ENCODE measurements around the gene ZNF385B. TPM values are rescaled to one million over a fixed set of nuclear protein-coding genes. Genes with fewer than 3 reads are reported as not detected.

ZNF385B gene
- total and polyA plus RNA-seq, 2 donors (not counting 1 experiment from before 2014, with no cell fraction given): not detected

DNA sequence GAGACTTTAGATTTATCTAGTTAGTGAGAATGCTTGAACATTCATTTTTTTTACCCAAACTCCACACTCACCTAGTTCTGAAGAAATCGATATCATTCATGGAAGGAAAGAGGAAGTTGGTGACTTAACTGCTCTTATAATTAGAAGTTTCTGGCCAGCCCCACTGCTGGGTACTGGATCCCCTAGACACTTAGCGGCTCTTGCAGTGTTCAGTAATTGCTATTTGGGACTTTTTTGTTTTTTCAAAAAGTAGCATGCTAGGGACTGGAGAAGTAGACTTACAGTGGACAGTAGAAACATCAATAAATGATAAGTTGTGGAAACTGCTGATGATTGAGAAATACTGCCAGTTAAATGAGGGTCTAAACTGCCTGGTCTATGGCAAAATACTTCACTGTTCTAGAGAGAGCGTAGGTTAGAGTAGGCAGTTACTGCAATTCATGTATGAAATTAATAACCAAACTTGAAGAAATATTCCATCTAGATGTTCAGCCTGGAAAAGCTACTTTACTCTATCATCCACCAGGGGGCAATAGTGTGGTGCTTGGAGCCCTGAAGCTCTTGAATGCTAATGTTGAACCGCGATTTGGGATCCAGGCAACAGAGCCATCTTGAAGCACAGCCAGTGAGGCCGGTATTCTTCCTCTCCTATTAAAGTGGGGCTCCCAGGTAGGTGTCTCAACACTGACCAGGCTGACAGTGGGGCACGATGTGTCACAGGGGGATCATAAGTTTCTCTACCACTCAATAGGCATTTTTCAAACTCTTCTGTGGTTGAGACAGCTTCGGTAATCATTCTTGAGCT, 450.7 kb downstream of the ZNF385B start:
- Mint-ChIP-seq H3K4me1 (peaks cover 10% of the 10 kb centered on the region), H3K9me3 (ENCODE audit: insufficient read depth) (no peaks in the 10 kb centered on the region), H3K27me3 (peaks cover 35% of the 10 kb centered on the region), H3K4me3 (no peak overlapping the region), H3K27ac (no peak overlapping the region)
- H3K27me3 ChIP-seq (replicated peaks in 1 of 4; ENCODE audit: control extremely low read depth in 1 of 4, control insufficient read depth in 3 of 4, insufficient read depth in 4 of 4, low read length in 3 of 4): peaks cover 0 to 13% (median 1%) of the 10 kb centered on the region in 4 experiments
- CTCF ChIA-PET: interaction anchor here (0.7 to 3.0 kb wide), 10 partner anchors 9 to 614 kb away, joined by 3 to 28 read pairs (median 4); no protein-coding TSS in a partner anchor
- intact Hi-C loops (cut with micrococcal nuclease): loop anchor here (1.0 kb wide), 1 partner anchor 191 kb away; no protein-coding TSS in a partner anchor
- ATAC-seq (ENCODE audit: low read depth) (peak; percentile 45), DNase-seq (peak; percentile 47)
- H3K27ac ChIP-seq (ENCODE audit: low read length in 2 of 2): no peak overlapping the region
- WGBS (ENCODE audit: insufficient coverage): 12% methylated on average over 4 of the region's 8 CpGs
- no peak for TF ChIP-seq EZH2 (IDR thresholded peaks at IDR 0.05; ENCODE audit: borderline replicate concordance, insufficient read depth, low read depth, low read length, poor library complexity, severe bottlenecking)
- TF ChIP-seq, protein P1, sequence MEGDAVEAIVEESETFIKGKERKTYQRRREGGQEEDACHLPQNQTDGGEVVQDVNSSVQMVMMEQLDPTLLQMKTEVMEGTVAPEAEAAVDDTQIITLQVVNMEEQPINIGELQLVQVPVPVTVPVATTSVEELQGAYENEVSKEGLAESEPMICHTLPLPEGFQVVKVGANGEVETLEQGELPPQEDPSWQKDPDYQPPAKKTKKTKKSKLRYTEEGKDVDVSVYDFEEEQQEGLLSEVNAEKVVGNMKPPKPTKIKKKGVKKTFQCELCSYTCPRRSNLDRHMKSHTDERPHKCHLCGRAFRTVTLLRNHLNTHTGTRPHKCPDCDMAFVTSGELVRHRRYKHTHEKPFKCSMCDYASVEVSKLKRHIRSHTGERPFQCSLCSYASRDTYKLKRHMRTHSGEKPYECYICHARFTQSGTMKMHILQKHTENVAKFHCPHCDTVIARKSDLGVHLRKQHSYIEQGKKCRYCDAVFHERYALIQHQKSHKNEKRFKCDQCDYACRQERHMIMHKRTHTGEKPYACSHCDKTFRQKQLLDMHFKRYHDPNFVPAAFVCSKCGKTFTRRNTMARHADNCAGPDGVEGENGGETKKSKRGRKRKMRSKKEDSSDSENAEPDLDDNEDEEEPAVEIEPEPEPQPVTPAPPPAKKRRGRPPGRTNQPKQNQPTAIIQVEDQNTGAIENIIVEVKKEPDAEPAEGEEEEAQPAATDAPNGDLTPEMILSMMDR (IDR thresholded peaks at IDR 0.05): peak; percentile 73
- H3K4me3 ChIP-seq (ENCODE audit: control extremely low read depth in 1 of 5, extremely low read depth in 1 of 5, insufficient read depth in 1 of 5, low read depth in 2 of 5, low read length in 4 of 5): no peak overlapping the region
- no peaks in the 10 kb centered on the region for H3K9me3 ChIP-seq (ENCODE audit: control extremely low read depth in 1 of 3, control insufficient read depth in 2 of 3, insufficient read depth in 1 of 3, low read length in 2 of 3)
- no peaks in the 10 kb centered on the region for H3K36me3 ChIP-seq (replicated peaks in 1 of 2; ENCODE audit: control extremely low read depth in 1 of 2, control insufficient read depth in 1 of 2, extremely low read depth in 1 of 2, insufficient read depth in 2 of 2, low read length in 1 of 2)
- H3K9ac ChIP-seq (ENCODE audit: low read length): no peak overlapping the region
- H3K79me2 ChIP-seq (ENCODE audit: control insufficient read depth, insufficient read depth, low read length): no peaks in the 10 kb centered on the region
- peak overlapping the region; percentile 24 for H3K4me2 ChIP-seq (replicated peaks; ENCODE audit: low read depth, low read length, poor library complexity, severe bottlenecking)
- peaks cover 7 to 8% of the 10 kb centered on the region in 2 donors for H3K4me1 ChIP-seq (ENCODE audit: control insufficient read depth in 2 of 2, insufficient read depth in 2 of 2, low read length in 2 of 2)
- no peak overlapping the region for H2AFZ ChIP-seq (ENCODE audit: insufficient read depth, low read depth, low read length, poor library complexity, severe bottlenecking)
- H4K20me1 ChIP-seq (ENCODE audit: control insufficient read depth, insufficient read depth, low read length, poor library complexity, severe bottlenecking): no peaks in the 10 kb centered on the region
- POLR2A ChIA-PET: no interaction called here

DNA sequence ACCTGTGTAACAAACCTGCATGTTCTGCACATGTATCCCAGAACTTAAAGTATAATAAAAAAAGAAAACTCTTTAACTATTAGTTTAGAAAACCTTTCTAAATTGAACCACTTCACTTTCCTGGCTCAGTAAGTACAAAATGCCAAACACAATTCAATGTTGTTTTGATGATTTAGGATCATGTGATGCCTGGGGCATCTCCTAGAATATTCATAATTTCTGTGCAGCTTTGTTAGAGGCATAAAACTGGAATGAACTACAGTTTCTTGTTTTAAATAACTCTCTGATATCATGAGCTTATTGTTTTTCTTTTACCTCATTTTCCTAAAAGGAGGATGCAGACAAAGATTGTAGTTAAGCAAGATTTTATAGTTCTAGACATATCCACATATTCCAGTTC, 457.8 kb downstream of the ZNF385B start:
- CTCF ChIA-PET: interaction anchor here (1.2 kb wide), 1 partner anchor 8 kb away, joined by 3 read pairs; no protein-coding TSS in a partner anchor
- TF ChIP-seq, protein P1 (IDR thresholded peaks at IDR 0.05): no peak
- TF ChIP-seq EZH2 (IDR thresholded peaks at IDR 0.05; ENCODE audit: borderline replicate concordance, insufficient read depth, low read depth, low read length, poor library complexity, severe bottlenecking): no peak
- no peaks in the 10 kb centered on the region for H3K79me2 ChIP-seq (ENCODE audit: control insufficient read depth, insufficient read depth, low read length)

More for the DNA sequence above, 457.8 kb downstream of the ZNF385B start:
- DNase-seq (no peak), ATAC-seq (ENCODE audit: low read depth) (no peak)
- H3K4me2 ChIP-seq (replicated peaks; ENCODE audit: low read depth, low read length, poor library complexity, severe bottlenecking): no peak overlapping the region
- no peaks in the 10 kb centered on the region for H3K4me1 ChIP-seq (ENCODE audit: control insufficient read depth in 2 of 2, insufficient read depth in 2 of 2, low read length in 2 of 2)
- H4K20me1 ChIP-seq (ENCODE audit: control insufficient read depth, insufficient read depth, low read length, poor library complexity, severe bottlenecking): no peaks in the 10 kb centered on the region
- no peaks in the 10 kb centered on the region for H3K9me3 Mint-ChIP-seq (ENCODE audit: insufficient read depth)
- no peak overlapping the region for H3K27ac Mint-ChIP-seq
- no peak overlapping the region for H2AFZ ChIP-seq (ENCODE audit: insufficient read depth, low read depth, low read length, poor library complexity, severe bottlenecking)
- no peaks in the 10 kb centered on the region for H3K4me1 Mint-ChIP-seq
- H3K27me3 Mint-ChIP-seq: peaks cover 25% of the 10 kb centered on the region
- POLR2A ChIA-PET: no interaction called here
- H3K9me3 ChIP-seq (ENCODE audit: control extremely low read depth in 1 of 3, control insufficient read depth in 2 of 3, insufficient read depth in 1 of 3, low read length in 2 of 3): no peaks in the 10 kb centered on the region
- H3K27ac ChIP-seq (ENCODE audit: low read length in 2 of 2): no peak overlapping the region
- H3K36me3 ChIP-seq (replicated peaks in 1 of 2; ENCODE audit: control extremely low read depth in 1 of 2, control insufficient read depth in 1 of 2, extremely low read depth in 1 of 2, insufficient read depth in 2 of 2, low read length in 1 of 2): no peaks in the 10 kb centered on the region
- no peak overlapping the region for H3K9ac ChIP-seq (ENCODE audit: low read length)
- H3K4me3 ChIP-seq (ENCODE audit: control extremely low read depth in 1 of 5, extremely low read depth in 1 of 5, insufficient read depth in 1 of 5, low read depth in 2 of 5, low read length in 4 of 5): no peak overlapping the region
- intact Hi-C loops (cut with micrococcal nuclease): no loop called here
- peaks cover 0 to 17% (median 1%) of the 10 kb centered on the region in 4 experiments for H3K27me3 ChIP-seq (replicated peaks in 1 of 4; ENCODE audit: control extremely low read depth in 1 of 4, control insufficient read depth in 3 of 4, insufficient read depth in 4 of 4, low read length in 3 of 4)
- H3K4me3 Mint-ChIP-seq: no peak overlapping the region

Measured in B cell (primary cell).